Right atrium auricular region (tissue), 2 donors: ENCODE data around the gene EXOSC5. TPM values are rescaled to one million over a fixed set of nuclear protein-coding genes. Genes with fewer than 3 reads are reported as not detected.
"Not testable (repeated sequence)": the region's sequence is repeated elsewhere in the genome, so short reads cannot be mapped to it uniquely, and the experiment has no call there.

Experiments used
- DNase-seq: peaks from one replicate; pipeline ENCODE4 v3.0.0-alpha.2; 2019; ENCODE audit warnings: low spot score
- H3K27ac ChIP-seq, 2 donors: fragments of 200-600 bp; sonication (generic); 1 replicate in 1 of 2; 2 replicates in 1 of 2; pipeline ENCODE4 v1.5.1; 2016 to 2019
- H3K27me3 ChIP-seq, 2 donors: fragments of 200-600 bp; sonication (generic); one replicate each; pipeline versions ENCODE4 v1.5.1 to v1.6.0; 2017 to 2019
- H3K36me3 ChIP-seq: fragments of 200-600 bp; sonication (generic); one replicate; pipeline ENCODE4 v1.5.1; 2016
- H3K4me1 ChIP-seq, 2 donors: fragments of 200-600 bp; sonication (generic); one replicate each; pipeline versions ENCODE4 v1.5.1 to v1.6.0; 2017 to 2019
- H3K4me3 ChIP-seq, 2 donors: fragments of 200-600 bp; sonication (generic); 1 replicate in 1 of 2; 2 replicates in 1 of 2; pipeline ENCODE4 v1.5.1; 2017 to 2019; ENCODE audit warnings: mild to moderate bottlenecking in 1 of 2, moderate library complexity in 1 of 2
- H3K9me3 ChIP-seq, 2 donors: fragments of 200-600 bp; sonication (generic); one replicate each; pipeline ENCODE4 v1.5.1; 2019
- total RNA-seq, 2 donors: library from RNA; depleted of rRNA; stranded (reverse); fragments of >200 nt; gene quantifications; one replicate each; pipeline ENCODE4 v1.1.0, GENCODE V29; 2016
- TF ChIP-seq, protein P1 (sequence below), 2 donors: fragments of 200-600 bp; sonication (generic); IDR thresholded peaks; one replicate each; pipeline ENCODE4 v1.5.1; 2019; ENCODE audit warnings: antibody characterized with exemption in 2 of 2

EXOSC5 gene
- total RNA-seq, 2 donors from 2014 or later, result 8.5 to 9.0 TPM

DNA sequence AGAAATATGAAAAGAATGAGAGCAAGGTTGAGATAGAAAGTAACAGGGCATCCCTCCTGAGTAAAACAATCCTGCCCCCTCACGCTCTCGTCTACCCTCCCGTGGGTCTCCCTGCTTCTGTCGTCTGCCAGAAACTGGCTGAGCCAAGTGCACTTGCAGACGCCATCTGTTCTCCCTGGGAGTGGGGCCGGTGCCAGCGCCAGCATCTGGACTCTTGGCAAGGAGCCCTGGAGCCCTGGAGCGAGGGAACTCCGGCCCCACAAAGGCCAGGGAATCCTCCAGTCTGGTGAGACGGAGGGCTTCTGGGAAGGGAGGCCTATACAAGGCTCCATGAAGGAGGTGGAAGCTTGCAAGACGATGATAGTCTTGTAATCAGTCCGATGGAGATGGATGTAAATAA lies 23.2 kb downstream of the EXOSC5 start:
- peak; percentile 79 for DNase-seq
- H3K4me3 ChIP-seq, result no peak overlapping the region
- no peaks in the 10 kb centered on the region for H3K27me3 ChIP-seq
- TF ChIP-seq, protein P1, sequence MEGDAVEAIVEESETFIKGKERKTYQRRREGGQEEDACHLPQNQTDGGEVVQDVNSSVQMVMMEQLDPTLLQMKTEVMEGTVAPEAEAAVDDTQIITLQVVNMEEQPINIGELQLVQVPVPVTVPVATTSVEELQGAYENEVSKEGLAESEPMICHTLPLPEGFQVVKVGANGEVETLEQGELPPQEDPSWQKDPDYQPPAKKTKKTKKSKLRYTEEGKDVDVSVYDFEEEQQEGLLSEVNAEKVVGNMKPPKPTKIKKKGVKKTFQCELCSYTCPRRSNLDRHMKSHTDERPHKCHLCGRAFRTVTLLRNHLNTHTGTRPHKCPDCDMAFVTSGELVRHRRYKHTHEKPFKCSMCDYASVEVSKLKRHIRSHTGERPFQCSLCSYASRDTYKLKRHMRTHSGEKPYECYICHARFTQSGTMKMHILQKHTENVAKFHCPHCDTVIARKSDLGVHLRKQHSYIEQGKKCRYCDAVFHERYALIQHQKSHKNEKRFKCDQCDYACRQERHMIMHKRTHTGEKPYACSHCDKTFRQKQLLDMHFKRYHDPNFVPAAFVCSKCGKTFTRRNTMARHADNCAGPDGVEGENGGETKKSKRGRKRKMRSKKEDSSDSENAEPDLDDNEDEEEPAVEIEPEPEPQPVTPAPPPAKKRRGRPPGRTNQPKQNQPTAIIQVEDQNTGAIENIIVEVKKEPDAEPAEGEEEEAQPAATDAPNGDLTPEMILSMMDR (IDR thresholded peaks at IDR 0.05), result no peak
- peak overlapping the region in 1 of 2 donors; percentile 15 for H3K27ac ChIP-seq
- H3K36me3 ChIP-seq, result no peaks in the 10 kb centered on the region
- H3K4me1 ChIP-seq, result peaks cover 0 to 29% of the 10 kb centered on the region in 2 donors
- H3K9me3 ChIP-seq, result no peaks in the 10 kb centered on the region

DNA sequence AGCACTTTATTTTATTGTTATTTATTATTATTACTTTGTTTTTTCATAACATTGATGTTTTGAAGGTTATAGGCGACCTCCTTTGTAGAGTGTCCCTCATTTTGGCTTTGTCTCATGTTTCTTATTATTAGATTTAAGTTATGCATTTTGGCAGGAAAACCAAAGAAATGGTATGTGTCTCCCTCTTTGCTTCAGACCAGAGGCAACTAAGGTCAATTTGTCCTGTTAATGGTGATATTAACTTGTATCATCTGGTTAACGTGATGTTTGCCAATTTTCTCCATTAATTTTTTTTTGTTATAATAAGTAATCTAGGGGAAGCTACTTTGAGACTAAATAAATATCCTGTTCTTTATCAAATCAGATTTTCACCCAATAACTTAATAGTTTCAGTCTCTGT lies 24.7 kb downstream of the EXOSC5 start:
- H3K36me3 ChIP-seq, result no peaks in the 10 kb centered on the region

DNA sequence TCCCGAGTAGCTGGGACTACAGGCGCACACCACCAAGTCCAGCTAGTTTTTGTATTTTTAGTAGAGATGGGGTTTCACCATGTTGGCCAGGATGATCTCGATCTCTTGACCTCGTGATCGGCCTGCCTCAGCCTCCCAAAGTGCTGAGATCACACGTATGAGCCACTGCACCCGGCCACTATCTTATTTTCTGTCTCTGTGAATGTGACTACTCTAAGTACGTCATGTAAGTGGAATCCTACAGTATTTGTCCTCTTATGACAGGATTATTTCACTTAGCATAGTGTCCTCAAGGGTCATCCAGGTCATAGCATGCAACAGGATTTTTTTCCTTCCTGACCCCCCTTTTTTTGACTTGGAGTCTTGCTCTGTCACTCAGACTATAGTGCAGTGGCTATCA lies 25.6 kb downstream of the EXOSC5 start:
- no peak overlapping the region for H3K4me3 ChIP-seq
- TF ChIP-seq, protein P1 (IDR thresholded peaks at IDR 0.05), result no peak
- peaks cover 0 to 30% of the 10 kb centered on the region in 2 donors for H3K4me1 ChIP-seq
- DNase-seq, result no peak
- H3K27ac ChIP-seq, result no peak overlapping the region
- no peaks in the 10 kb centered on the region for H3K9me3 ChIP-seq
- no peaks in the 10 kb centered on the region for H3K27me3 ChIP-seq
- H3K36me3 ChIP-seq, result no peaks in the 10 kb centered on the region

More for the DNA sequence above, 24.7 kb downstream of the EXOSC5 start:
- DNase-seq, result no peak
- Histone ChIP-seq H3K9me3 (no peaks in the 10 kb centered on the region), H3K4me3 (no peak overlapping the region), H3K4me1 (peaks cover 0 to 35% of the 10 kb centered on the region in 2 donors), H3K27ac (no peak overlapping the region), H3K27me3 (no peaks in the 10 kb centered on the region)
- TF ChIP-seq, protein P1 (IDR thresholded peaks at IDR 0.05), result no peak

DNA sequence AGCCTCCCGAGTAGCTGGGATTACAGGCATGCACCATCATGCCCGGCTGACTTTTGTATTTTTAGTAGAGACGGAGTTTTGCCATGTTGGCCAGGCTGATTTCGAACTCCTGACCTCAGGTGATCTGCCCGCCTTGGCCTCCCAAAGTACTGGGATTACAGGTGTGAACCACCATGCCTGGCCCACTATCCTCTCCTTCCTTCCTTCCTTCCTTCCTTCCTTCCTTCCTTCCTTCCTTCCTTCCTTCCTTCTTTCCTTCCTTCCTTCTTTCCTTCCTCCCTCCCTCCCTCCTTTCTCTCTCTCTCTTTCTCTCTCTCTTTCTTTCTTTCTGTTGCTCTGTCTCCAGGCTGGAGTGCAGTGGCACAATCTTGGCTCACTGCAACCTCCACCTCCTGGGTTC lies 26.0 kb downstream of the EXOSC5 start:
- H3K4me1 ChIP-seq, result peaks cover 0 to 29% of the 10 kb centered on the region in 2 donors
- H3K9me3 ChIP-seq, H3K4me3 ChIP-seq, H3K36me3 ChIP-seq, H3K27ac ChIP-seq, H3K27me3 ChIP-seq, DNase-seq: not testable (repeated sequence)

DNA sequence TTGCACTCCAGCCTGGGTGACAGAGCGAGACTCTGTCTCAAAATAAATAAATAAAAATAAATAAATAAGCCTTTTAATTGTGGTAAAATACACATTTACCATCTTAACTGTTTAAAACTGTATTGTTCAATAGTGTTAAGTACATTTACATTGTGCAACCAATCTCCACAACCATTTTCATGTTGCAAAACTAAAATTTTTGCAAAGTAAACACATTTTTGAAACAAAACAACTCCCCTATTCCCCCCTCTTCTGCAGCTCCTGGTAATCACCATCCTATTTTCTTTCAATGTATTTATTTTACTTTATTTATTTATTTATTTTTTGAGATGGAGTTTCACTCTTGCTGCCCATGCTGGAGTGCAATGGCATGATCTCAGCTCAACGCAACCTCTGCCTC lies 27.4 kb downstream of the EXOSC5 start:
- H3K36me3 ChIP-seq, result no peaks in the 10 kb centered on the region
- no peak overlapping the region for H3K4me3 ChIP-seq
- no peak for DNase-seq
- TF ChIP-seq, protein P1 (IDR thresholded peaks at IDR 0.05), result no peak
- H3K4me1 ChIP-seq, result peaks cover 0 to 22% of the 10 kb centered on the region in 2 donors
- H3K27ac ChIP-seq, result no peak overlapping the region
- no peaks in the 10 kb centered on the region for H3K27me3 ChIP-seq
- no peaks in the 10 kb centered on the region for H3K9me3 ChIP-seq

DNA sequence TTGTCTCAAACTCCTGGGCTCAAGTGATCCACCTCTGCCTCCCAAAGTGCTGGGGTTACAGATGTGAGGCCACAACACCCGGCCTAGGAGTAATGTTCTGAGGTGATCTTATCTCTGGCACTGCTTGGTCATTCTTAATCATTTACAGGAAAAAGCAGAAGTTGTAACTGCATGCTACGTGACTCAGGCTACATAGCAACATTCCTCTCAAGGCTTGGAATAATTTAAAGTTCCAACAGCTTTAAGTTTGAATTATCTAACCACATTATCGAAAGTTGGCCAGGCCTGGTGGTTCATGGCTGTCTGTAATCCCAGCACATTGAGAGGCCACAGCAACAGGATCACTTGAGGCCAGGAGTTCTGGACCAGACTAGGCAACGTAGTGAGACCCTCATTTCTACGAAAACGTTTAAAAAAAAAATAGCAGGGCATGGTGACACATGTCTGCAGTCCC lies 29.3 kb downstream of the EXOSC5 start:
- Histone ChIP-seq H3K36me3 (no peaks in the 10 kb centered on the region), H3K4me3 (no peak overlapping the region), H3K27me3 (no peaks in the 10 kb centered on the region), H3K27ac (no peak overlapping the region), H3K4me1 (peaks cover 0 to 20% of the 10 kb centered on the region in 2 donors), H3K9me3 (no peaks in the 10 kb centered on the region)
- no peak for DNase-seq
- TF ChIP-seq, protein P1 (IDR thresholded peaks at IDR 0.05), result no peak
